ENCODE data around the gene CRYBB1. TPM values are rescaled to one million over a fixed set of nuclear protein-coding genes. Genes with fewer than 3 reads are reported as not detected.

Gene CRYBB1
- total RNA-seq, 1 donor from 2014 or later: not detected

GRCh38 chr22:26576026-26576680 is 41.7 kb downstream of the CRYBB1 start:
- ChIA-PET CTCF (no interaction called here), POLR2A (no interaction called here)
- H3K36me3 Mint-ChIP-seq (ENCODE audit: low read depth): no peaks in the 10 kb centered on the region
- no peak for TF ChIP-seq CTCF (IDR thresholded peaks at IDR 0.05)
- H3K9me3 Mint-ChIP-seq: no peaks in the 10 kb centered on the region
- no peak overlapping the region for H3K4me3 Mint-ChIP-seq
- DNase-seq (no peak), ATAC-seq (ENCODE audit: low read depth) (no peak)
- H3K27me3 Mint-ChIP-seq: no peaks in the 10 kb centered on the region
- peaks cover 58% of the 10 kb centered on the region for H3K4me1 Mint-ChIP-seq
- intact Hi-C loops (cut with micrococcal nuclease): no loop called here
- peak overlapping the region; percentile 21 for H3K27ac Mint-ChIP-seq

GRCh38 chr22:26574001-26574723 is 43.7 kb downstream of the CRYBB1 start:
- Mint-ChIP-seq H3K36me3 (ENCODE audit: low read depth) (no peaks in the 10 kb centered on the region), H3K4me3 (no peak overlapping the region), H3K27ac (peak overlapping the region; percentile 77), H3K27me3 (no peaks in the 10 kb centered on the region), H3K9me3 (no peaks in the 10 kb centered on the region), H3K4me1 (peaks cover 46% of the 10 kb centered on the region)
- ChIA-PET POLR2A (no interaction called here), CTCF (no interaction called here)
- intact Hi-C loops (cut with micrococcal nuclease): no loop called here
- ATAC-seq (ENCODE audit: low read depth) (no peak), DNase-seq (no peak)
- no peak for TF ChIP-seq CTCF (IDR thresholded peaks at IDR 0.05)

- ChIA-PET POLR2A (no interaction called here), CTCF (no interaction called here)
- peak overlapping the region; percentile 17 for H3K4me3 Mint-ChIP-seq
- DNase-seq (no peak), ATAC-seq (ENCODE audit: low read depth) (peak; percentile 34)
- no peak for TF ChIP-seq CTCF (IDR thresholded peaks at IDR 0.05)
- peaks cover 38% of the 10 kb centered on the region for H3K4me1 Mint-ChIP-seq
- H3K36me3 Mint-ChIP-seq (ENCODE audit: low read depth): no peaks in the 10 kb centered on the region
- H3K9me3 Mint-ChIP-seq: no peaks in the 10 kb centered on the region
- H3K27ac Mint-ChIP-seq: peak overlapping the region; percentile 77
- intact Hi-C loops (cut with micrococcal nuclease): no loop called here
- no peaks in the 10 kb centered on the region for H3K27me3 Mint-ChIP-seq
Observed at GRCh38 chr22:26573026-26573662, 44.7 kb downstream of the CRYBB1 start.

GRCh38 chr22:26570864-26571525 is 46.8 kb downstream of the CRYBB1 start:
- ChIA-PET POLR2A (no interaction called here), CTCF (no interaction called here)
- no peak for TF ChIP-seq CTCF (IDR thresholded peaks at IDR 0.05)
- Mint-ChIP-seq H3K36me3 (ENCODE audit: low read depth) (no peaks in the 10 kb centered on the region), H3K4me1 (peaks cover 31% of the 10 kb centered on the region), H3K9me3 (no peaks in the 10 kb centered on the region), H3K27me3 (no peaks in the 10 kb centered on the region), H3K4me3 (no peak overlapping the region), H3K27ac (no peak overlapping the region)
- no peak for ATAC-seq (ENCODE audit: low read depth)
- DNase-seq: no peak
- intact Hi-C loops (cut with micrococcal nuclease): no loop called here

GRCh38 chr22:26570115-26570514 is 47.7 kb downstream of the CRYBB1 start:
- H3K4me1 Mint-ChIP-seq: peaks cover 31% of the 10 kb centered on the region
- no peak for ATAC-seq (ENCODE audit: low read depth)
- CTCF ChIA-PET: no interaction called here
- DNase-seq: no peak
- no peak for TF ChIP-seq CTCF (IDR thresholded peaks at IDR 0.05)
- H3K4me3 Mint-ChIP-seq: no peak overlapping the region
- no peaks in the 10 kb centered on the region for H3K27me3 Mint-ChIP-seq
- H3K36me3 Mint-ChIP-seq (ENCODE audit: low read depth): no peaks in the 10 kb centered on the region
- intact Hi-C loops (cut with micrococcal nuclease): no loop called here
- H3K9me3 Mint-ChIP-seq: no peaks in the 10 kb centered on the region
- POLR2A ChIA-PET: no interaction called here
- no peak overlapping the region for H3K27ac Mint-ChIP-seq
